Measurements from ENCODE around the gene ALDH6A1.

Gene ALDH6A1

DNA sequence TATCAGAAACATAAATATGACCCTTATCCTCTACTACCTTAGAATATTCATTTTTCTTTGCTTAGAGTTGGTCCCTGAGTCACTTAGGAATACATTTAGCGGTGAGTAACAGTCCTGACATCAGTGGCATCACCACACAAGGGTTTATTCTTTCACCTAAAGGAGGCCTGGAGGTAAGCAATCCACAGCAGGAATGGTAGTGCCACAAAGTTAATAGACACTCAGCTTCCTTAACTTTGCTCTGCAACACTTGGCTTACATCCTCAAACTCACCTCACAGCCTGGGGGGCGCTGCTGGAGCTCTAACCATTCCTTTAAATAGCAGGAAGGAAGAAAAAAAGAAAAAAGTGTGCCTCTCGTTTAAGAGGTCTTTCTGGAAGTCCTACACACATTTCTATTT lies 36.0 kb downstream of the ALDH6A1 start:
- no peak for FAIRE-seq

DNA sequence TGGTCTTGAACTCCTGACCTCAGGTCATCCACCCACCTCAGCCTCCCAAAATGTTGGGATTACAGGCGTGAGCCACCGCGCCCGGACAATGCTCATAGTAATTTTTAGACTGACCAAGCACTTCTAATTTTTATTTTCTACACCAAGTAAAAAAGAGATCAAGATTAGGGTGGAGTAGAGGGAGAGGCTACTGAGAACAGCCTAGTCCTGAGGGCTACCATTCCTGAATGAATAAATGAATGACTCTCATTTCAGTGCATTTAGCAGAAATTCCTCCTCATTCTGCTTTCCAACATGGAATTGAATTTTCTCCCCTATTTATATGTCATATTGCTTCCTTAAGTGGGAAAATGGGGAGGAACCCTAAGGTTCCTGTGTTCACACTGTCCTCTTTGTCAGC lies 38.7 kb downstream of the ALDH6A1 start:
- FAIRE-seq = no peak

DNA sequence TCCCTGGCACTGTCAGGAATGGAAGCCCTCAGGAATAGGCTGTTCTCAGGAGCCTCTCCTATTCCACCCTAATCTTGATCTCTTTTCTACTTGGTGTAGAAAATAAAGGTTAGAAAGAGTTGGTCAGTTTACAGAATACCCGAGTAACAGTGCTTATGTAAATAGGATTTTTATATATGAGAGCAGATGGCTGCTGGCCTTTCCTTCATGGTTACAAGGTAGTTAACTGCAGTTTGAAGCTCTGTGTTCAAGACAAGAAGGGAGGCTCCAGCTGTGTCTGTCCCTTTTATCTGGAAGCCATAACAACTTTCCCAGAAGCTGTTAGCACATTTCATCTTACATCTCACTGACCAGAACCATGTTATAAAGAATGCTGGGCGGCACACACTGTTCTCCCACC lies 42.0 kb downstream of the ALDH6A1 start:
- FAIRE-seq = no peak

DNA sequence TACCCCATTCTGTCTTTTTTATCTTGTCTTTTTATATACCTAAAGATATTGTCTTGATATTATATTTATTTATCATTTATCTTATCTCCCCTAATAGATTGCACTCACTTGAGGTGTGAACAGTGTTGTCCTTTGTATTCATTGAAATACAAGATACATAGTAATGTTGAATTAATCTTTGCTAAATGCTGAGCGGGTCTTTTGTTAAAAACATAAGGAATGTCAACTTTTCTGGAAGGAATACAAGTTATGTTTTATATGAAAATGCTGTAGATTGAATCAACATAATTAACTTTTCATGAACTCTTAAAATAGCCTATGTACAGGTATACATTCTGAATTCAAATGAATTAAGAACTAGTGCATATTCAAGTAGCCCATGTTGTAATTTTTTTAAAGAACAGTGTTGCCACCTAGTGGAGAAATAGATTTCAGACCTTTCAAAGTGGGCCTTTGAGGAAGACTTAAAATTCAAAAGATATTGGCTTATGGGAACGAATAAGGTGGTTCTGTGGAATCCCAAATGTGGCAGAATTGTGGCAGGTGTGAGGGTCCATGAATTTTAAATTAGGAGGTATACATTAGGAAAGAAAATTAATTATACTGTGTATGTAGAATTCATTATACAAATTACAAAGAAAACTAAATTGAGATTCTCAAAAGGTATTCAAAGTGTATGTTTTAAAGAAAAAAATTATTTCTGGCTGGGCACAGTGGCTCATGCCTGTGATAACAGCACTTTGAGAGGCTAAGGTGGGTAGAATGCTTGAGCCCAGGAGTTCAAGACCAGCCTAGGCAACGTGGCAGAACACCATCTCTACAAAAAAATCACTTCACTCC lies 46.0 kb downstream of the ALDH6A1 start:
- no peak for FAIRE-seq

DNA sequence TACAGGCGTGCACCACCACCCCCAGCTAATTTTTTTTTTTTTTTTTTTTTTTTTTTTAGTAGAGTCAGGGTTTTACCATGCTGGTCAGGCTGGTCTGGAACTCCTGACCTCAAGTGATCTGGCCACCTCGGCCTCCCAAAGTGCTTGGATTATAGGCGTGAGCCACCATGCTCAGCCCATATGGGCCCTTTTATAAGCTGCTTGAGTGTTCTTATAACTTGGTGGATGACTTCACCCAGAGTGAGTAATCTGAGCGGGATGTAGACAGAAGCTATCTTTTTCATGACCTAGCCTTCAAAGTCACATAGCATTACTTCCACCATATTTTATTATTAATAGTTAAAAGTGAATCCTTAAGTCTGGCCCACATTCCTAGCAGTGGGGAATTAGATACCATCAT lies 48.7 kb downstream of the ALDH6A1 start:
- no peak for FAIRE-seq

DNA sequence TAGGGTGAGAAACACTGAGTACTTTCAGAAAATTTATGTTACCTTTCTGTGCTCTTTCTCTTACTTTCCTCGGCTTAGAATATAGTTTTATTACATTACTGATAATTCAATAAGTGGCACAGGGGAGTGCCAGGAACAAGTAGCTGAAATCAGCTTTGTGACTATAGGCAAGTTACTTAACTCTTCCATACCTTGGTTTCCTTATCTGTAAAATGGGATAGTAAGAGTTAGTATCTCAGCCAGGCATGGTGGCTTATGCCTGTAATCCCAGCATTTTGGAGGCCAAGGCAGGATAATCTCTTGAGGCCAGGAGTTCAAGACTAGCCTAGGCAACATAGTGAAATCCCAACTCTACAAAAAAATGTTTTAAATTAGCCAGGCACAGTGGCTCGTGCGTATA lies 49.7 kb downstream of the ALDH6A1 start:
- no peak for FAIRE-seq

DNA sequence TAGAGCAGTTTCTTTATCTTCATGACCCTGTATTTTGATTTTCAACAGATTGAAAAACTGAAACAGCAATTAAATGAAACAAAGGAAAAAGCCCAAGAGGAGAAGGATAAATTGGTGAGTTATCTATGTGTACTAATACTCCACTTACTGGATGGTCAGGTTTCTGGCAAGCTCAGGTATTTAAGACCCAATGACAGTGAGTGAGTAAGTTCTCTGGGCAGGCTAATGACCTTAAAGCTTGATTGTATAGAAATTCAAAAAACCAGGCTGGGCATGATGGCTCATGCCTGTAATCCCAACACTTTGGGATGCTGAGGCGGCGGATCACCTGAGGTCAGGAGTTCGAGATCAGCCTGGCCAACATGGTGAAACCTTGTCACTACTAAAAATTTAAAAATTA lies 55.1 kb downstream of the ALDH6A1 start:
- no peak for FAIRE-seq

DNA sequence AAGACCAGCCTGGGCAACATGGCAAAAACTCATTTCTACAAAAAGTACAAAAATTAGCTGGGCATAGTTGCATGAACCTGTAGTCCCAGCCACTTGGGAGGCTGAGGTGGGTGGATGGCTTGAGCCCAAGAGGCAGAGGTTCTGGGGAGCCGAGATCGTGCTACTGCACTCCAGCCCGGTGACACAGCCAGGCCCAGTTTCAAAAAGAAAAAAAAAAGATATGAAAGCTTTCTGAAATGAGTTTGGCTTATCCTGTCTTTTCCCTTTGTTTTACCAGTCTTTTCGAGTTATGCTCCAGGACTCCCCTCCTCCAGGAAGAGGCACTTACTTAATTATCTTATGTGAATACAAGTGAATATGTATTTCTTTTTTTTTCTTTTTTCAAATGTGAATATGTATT lies 61.9 kb downstream of the ALDH6A1 start:
- no peak for FAIRE-seq

DNA sequence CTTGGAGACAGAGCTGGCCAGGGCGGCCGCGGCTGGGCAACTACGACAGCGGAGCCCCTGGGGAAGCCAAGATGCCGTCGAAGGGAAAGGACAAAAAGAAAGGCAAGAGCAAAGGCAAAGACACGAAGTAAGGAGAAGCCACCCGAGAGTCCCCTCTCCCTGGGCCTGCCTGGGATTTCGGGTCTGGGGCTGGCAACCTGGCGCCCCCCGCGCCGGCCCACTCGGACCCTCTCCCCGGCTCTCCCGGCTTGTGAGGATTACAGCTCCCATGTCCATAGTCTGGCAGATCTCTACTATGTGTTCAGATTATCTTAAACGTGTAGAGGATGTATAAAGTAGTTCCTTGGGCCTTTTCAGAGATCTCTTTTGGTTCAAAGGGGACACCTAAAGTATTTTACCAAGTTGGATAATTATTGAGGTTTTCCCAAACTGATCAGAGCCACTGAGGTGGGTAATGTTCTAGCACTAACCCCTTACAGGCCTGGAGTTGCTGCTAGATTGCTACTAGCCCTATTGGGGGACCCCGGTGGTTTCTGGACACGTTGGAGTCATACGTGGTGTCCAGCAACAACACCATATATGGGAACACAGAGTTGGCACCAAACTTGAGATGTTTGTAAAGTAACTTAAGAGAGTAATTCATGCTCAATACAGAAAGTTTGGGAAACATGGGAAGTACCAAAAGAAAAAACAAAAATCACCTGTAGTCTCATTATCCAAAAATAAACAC lies 64.7 kb downstream of the ALDH6A1 start:
- no peak for FAIRE-seq

DNA sequence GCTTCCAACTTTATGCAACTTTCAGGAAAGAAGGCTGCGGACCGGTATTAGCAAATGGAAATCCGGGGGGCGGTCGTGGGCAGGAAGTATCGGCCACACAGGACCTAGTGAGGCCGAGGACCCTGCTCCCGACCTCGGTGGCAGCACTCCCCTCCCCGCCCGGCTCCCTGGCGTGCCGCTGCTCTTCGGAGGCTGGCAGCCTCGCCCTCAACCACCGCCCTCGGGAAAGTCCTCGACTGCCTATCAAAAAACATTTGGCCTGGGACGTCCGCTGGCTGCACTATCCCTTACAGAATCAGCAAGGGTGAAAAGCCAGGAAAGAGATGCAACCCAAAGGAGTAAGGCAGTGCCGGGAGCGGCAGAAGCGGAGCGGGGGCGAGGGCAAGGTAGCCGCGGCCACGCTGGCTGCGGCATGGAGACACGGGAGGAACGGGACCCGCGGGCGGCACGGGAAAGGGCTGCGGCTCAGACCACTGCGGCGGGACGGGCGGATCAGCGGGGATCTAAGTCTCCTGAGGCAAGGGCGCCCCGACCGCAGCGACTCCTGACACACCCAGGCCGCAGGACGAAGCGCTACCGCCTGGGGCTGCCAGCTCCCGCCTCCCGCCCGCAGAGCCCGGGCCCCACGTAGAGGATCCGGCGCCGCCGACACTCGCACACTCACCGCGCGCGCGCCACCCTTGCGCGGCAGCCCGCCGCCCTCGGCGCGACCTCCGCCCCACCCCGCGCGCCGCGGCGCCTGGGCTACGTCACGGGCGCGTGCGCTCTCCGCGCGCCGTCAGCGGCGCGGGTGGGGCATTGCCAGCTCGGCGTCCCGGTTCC lies 65.5 kb downstream of the ALDH6A1 start, which contains the start of the genes BBOF1 and ENTPD5:
Gene BBOF1 (plus strand): TSS at position 764 of the 822 bp plus-strand sequence. CDS start 130 bp downstream, outside the sequence.
Gene ENTPD5 (minus strand): TSS at position 703 of the 822 bp plus-strand sequence. CDS start 31,186 bp downstream, outside the sequence.
- no peak for FAIRE-seq

DNA sequence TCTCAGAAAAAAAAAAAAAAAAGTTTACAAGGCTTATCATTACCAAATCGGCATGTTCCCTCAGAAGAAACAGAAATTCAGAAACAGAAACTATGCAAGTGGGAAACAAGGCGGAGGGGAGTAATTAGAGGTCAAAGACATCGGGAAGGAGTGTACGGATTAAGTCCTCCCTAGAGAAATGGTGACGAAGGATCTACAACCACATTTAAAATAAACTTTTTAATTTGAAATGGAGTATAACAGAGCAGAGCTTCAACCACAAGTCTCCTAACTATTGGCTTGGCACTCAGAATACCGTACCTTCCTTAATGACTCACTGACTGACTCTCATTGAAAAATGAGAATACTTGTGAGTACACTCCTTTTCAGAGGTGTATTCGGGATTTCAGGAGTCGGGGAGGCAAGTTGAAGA lies 66.1 kb downstream of the ALDH6A1 start:
- no peak for FAIRE-seq

DNA sequence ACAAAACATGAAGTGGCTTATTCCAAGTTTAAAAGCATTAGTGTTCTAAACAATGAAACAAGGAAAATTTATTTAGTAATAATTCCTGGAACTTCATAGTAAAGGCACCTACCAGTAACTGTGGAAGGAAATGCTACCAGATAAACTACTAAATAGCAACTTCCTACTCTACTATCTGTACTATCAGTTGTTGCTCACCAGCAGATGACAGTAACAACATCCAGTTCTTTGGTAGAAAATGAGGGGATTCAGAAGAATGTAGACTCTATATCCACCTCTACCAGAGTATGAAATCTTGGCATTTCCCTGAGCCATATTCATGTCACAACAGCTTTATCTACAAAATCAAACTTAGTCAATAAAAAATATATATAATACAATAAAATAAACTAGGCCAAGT lies 68.3 kb downstream of the ALDH6A1 start:
- FAIRE-seq = no peak

DNA sequence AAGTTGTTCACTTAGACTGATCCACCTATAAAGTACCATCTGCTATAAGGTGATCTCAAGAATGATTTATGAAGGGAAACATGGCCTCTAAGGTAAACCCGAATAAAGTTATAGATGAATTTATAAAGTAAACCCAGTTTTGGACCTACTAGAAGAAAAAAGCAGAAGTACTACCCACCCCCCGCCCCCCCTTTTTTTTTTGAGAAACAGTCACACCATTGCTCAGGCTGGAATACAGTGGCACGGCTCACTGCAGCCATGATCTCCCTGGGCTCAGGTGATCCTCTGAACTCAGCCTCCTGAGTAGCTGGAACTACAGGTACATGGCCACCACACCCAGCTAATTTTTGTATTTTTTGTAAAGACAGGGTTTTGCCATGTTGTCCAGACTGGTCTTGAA lies 69.1 kb downstream of the ALDH6A1 start:
- FAIRE-seq = no peak

DNA sequence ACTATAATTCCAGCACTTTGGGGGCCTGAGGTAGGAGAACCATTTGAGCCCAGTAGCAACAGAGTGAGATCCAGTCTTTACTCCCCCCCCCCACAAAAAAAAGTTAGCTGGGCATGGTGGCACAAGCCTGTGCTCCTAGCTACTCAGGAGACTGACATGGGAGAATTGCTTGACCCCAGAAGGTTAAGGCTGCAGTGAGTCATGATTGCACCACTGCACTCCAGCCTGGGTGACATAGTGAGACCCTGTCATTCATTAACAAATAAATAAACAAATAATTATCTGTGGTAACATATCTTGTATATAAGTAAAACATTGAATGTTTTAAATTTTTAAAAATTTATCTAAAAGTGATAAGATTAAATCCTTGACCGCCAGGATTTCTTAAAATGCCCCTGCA lies 70.0 kb downstream of the ALDH6A1 start:
- FAIRE-seq = no peak

DNA sequence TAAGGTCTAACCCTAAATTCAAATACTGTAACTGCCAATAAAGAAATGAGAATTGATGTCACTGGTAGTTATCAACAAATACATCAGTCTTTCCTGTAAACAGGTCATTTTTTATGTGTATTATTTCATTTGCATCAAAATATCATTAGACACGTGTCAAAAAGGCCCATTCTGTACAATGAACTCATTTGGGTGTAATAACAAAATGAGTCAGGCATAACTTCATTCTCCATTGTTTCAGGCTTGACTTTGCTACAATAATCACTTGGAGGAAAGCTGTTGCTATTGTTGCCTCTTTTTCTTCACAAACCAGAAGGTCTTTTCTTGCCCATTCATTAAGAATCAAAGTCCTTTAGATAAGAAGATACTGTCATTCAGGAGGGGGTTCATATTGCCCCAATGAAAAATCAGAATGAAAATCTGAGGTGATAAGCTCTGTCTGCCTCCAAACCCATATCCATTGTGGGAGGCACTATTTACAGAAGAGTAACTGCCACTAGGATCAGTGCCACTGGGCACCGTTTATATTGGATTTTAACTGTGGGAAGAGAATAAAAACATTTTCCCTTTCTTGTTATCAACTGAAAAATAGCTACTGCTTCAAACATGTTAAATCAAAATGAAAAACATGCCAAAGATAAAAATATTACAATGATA lies 75.3 kb downstream of the ALDH6A1 start:
- FAIRE-seq = no peak

Measured in colon (tissue), 2 donors.